Measurements from ENCODE around the gene PLEKHN1.

The PLEKHN1 gene

GRCh38 chr1:931380-932172, 34.7 kb upstream of the PLEKHN1 start:
- Histone ChIP-seq H3K9me3 (ENCODE audit: insufficient read depth, low read length, severe bottlenecking) (no peaks in the 10 kb centered on the region), H3K36me3 (ENCODE audit: insufficient read depth, low read length) (no peaks in the 10 kb centered on the region), H3K9ac (ENCODE audit: low read depth, low read length) (no peak overlapping the region), H3K4me1 (ENCODE audit: insufficient read depth, low read length) (no peaks in the 10 kb centered on the region), H3K4me2 (ENCODE audit: insufficient read depth, low read length) (no peak overlapping the region), H4K20me1 (ENCODE audit: insufficient read depth, low read length) (peaks cover 42% of the 10 kb centered on the region), H3K27me3 (ENCODE audit: insufficient read depth, low read length, poor library complexity) (peaks cover 19% of the 10 kb centered on the region), H3K79me2 (ENCODE audit: insufficient read depth, low read length) (no peaks in the 10 kb centered on the region), H2AFZ (ENCODE audit: low read depth, low read length) (no peak overlapping the region), H3K4me3 (ENCODE audit: low read depth in 1 of 2, low read length in 2 of 2) (no peak overlapping the region), H3K27ac (ENCODE audit: low read length) (no peak overlapping the region)
- ATAC-seq (ENCODE audit: insufficient read depth, low read depth) (no peak), DNase-seq (no peak)
- TF ChIP-seq EZH2 (IDR thresholded peaks at IDR 0.05; ENCODE audit: borderline replicate concordance, low read depth, low read length, severe bottlenecking) (no peak), CTCF (IDR thresholded peaks at IDR 0.05; ENCODE audit: borderline replicate concordance, extremely low read depth, low read length, poor library complexity, severe bottlenecking) (no peak)

GRCh38 chr1:932173-932510, 34.1 kb upstream of the PLEKHN1 start:
- H3K27ac ChIP-seq (ENCODE audit: low read length), result no peak overlapping the region
- H3K9ac ChIP-seq (ENCODE audit: low read depth, low read length), result no peak overlapping the region
- TF ChIP-seq EZH2 (IDR thresholded peaks at IDR 0.05; ENCODE audit: borderline replicate concordance, low read depth, low read length, severe bottlenecking), result no peak
- no peak for TF ChIP-seq CTCF (IDR thresholded peaks at IDR 0.05; ENCODE audit: borderline replicate concordance, extremely low read depth, low read length, poor library complexity, severe bottlenecking)
- H3K9me3 ChIP-seq (ENCODE audit: insufficient read depth, low read length, severe bottlenecking), result no peaks in the 10 kb centered on the region
- H4K20me1 ChIP-seq (ENCODE audit: insufficient read depth, low read length), result peaks cover 41% of the 10 kb centered on the region
- no peak overlapping the region for H2AFZ ChIP-seq (ENCODE audit: low read depth, low read length)
- no peaks in the 10 kb centered on the region for H3K79me2 ChIP-seq (ENCODE audit: insufficient read depth, low read length)
- ATAC-seq (ENCODE audit: insufficient read depth, low read depth), result no peak
- no peak for DNase-seq
- H3K4me2 ChIP-seq (ENCODE audit: insufficient read depth, low read length), result no peak overlapping the region
- no peaks in the 10 kb centered on the region for H3K36me3 ChIP-seq (ENCODE audit: insufficient read depth, low read length)
- no peaks in the 10 kb centered on the region for H3K4me1 ChIP-seq (ENCODE audit: insufficient read depth, low read length)
- peaks cover 13% of the 10 kb centered on the region for H3K27me3 ChIP-seq (ENCODE audit: insufficient read depth, low read length, poor library complexity)
- H3K4me3 ChIP-seq (ENCODE audit: low read depth in 1 of 2, low read length in 2 of 2), result no peak overlapping the region

GRCh38 chr1:932776-933602, 33.3 kb upstream of the PLEKHN1 start:
- H3K4me1 ChIP-seq (ENCODE audit: insufficient read depth, low read length), result no peaks in the 10 kb centered on the region
- no peak for TF ChIP-seq CTCF (IDR thresholded peaks at IDR 0.05; ENCODE audit: borderline replicate concordance, extremely low read depth, low read length, poor library complexity, severe bottlenecking)
- no peak for TF ChIP-seq EZH2 (IDR thresholded peaks at IDR 0.05; ENCODE audit: borderline replicate concordance, low read depth, low read length, severe bottlenecking)
- H2AFZ ChIP-seq (ENCODE audit: low read depth, low read length), result no peak overlapping the region
- H3K9ac ChIP-seq (ENCODE audit: low read depth, low read length), result no peak overlapping the region
- H3K9me3 ChIP-seq (ENCODE audit: insufficient read depth, low read length, severe bottlenecking), result no peaks in the 10 kb centered on the region
- peaks cover 7% of the 10 kb centered on the region for H3K27me3 ChIP-seq (ENCODE audit: insufficient read depth, low read length, poor library complexity)
- no peak overlapping the region for H3K4me2 ChIP-seq (ENCODE audit: insufficient read depth, low read length)
- DNase-seq (no peak), ATAC-seq (ENCODE audit: insufficient read depth, low read depth) (no peak)
- H3K27ac ChIP-seq (ENCODE audit: low read length), result no peak overlapping the region
- no peaks in the 10 kb centered on the region for H3K36me3 ChIP-seq (ENCODE audit: insufficient read depth, low read length)
- H4K20me1 ChIP-seq (ENCODE audit: insufficient read depth, low read length), result peaks cover 34% of the 10 kb centered on the region
- H3K4me3 ChIP-seq (ENCODE audit: low read depth in 1 of 2, low read length in 2 of 2), result no peak overlapping the region
- no peaks in the 10 kb centered on the region for H3K79me2 ChIP-seq (ENCODE audit: insufficient read depth, low read length)
